Heart left ventricle (tissue), 13 donors: Measurements from ENCODE around the gene TCEANC.

Experiments
- CTCF ChIP-seq, 12 donors: fragments of 200-600 bp; sonication (generic) in 4 of 12; IDR thresholded peaks; one replicate each; pipeline versions ENCODE4 v1.5.0 to v1.8.0; 2018 to 2022; ENCODE audit warnings: antibody characterized with exemption in 12 of 12, mild to moderate bottlenecking in 5 of 12
- POLR2A ChIP-seq, 2 donors: fragments of 450-650 bp; IDR thresholded peaks; one replicate each; pipeline ENCODE4 v1.6.1; 2017; ENCODE audit warnings: antibody characterized with exemption in 2 of 2, mild to moderate bottlenecking in 2 of 2, moderate library complexity in 2 of 2
- donor health status: ischemic (EF 13 %, LVEDD 7.1; RV severe dilation, severe dysfunction).
- donor health status: DM: no; HTN: yes; CAD: no.
- donor health status: DM: no; HTN: no; CAD: no.
- donor health status: ischemic (EF 25% LVEDD 6.9; RV normal size, moderate dysfunction).
- donor health status: ischemic (EF 25% LVEDD 5.7; RV mildly dilated, moderate dysfunction).
- donor health status: ischemic (EF 35%, LVEDD 5.7; RV mildly dilated, moderate dysfunction).
- donor health status: nonischemic (EF 11% LVEDD 7.7; RV severe dilation, severe dysfunction).
- donor health status: DM: yes; HTN: yes; CAD: no.
- donor health status: PGD.
- donor health status: ischemic (EF 29% LVEDD 5.4; RV normal size, mild dysfunction).
- donor health status: nonischemic (EF 23%, LVEDD 6.1; RV moderate dilation, normal function).

- TF ChIP-seq CTCF (IDR thresholded peaks at IDR 0.05) (no peak), POLR2A (IDR thresholded peaks at IDR 0.05) (no peak)
Observed at GRCh38 chrX:13607331-13607995, 45.5 kb upstream of the TCEANC start.
